NCI-H524 treated with DMSO at 0.1 percent for 48 hours (cell line): ENCODE measurements around the gene NUBP1.
"Not testable (repeated sequence)": the region's sequence is repeated elsewhere in the genome, so short reads cannot be mapped to it uniquely, and the experiment has no call there.

Experiments used
- DNase-seq: peaks from one replicate; lab custom pipeline; 2025; lab: John Stamatoyannopoulos, UW

The NUBP1 gene

DNA sequence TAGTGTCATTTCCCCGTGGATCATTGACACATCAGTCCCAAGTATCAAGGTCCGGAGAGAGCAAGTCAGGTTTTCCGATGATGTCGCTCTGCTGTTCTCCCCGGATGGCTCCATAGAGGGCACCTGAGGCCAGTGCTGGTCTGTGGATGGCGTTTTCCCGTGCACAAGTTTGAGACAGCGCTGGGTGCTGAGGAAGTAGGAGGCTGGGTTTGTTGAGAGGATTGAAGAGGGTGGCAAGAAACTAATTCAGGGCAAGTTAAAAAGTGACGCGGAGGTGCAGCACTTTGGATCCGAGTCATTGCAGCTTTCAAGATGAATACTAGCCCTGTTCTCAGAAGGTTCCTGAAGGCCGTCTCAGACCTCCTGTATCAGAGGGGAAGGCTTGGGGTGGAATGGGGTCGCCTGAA, 7.7 kb downstream of the NUBP1 start:
- DNase-seq: no peak

DNA sequence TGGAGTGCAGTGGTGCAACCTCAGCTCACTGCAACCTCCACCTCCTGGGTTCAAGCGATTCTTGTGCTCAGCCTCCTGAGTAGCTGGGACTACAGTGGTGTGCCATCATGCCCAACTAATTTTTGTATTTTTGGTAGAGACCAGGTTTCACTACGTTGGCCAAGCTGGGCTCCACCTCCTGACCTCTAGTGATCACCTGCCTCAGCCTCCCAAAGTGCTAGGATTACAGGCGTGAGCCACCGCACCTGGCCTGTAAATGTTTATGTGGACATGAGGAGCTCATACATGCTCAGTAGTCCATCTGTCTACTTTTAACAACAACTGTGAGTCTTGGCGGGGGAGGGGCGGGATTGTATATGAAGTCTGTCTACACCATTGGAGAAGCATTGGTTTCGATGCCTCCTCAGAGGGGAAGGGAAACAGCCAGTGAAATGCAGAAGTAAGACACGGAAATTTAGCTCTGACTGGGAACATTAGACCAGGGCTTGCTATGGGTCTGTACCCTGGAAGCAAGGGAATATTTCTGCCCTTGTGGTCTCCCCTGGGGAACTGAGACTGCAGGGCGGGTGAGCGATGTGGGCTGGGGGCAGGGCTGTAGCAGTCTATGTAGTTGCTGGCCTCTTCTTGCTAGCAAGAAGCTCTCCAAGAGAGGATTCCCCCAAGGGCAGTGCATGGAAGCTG, 9.3 kb downstream of the NUBP1 start:
- DNase-seq: no peak

DNA sequence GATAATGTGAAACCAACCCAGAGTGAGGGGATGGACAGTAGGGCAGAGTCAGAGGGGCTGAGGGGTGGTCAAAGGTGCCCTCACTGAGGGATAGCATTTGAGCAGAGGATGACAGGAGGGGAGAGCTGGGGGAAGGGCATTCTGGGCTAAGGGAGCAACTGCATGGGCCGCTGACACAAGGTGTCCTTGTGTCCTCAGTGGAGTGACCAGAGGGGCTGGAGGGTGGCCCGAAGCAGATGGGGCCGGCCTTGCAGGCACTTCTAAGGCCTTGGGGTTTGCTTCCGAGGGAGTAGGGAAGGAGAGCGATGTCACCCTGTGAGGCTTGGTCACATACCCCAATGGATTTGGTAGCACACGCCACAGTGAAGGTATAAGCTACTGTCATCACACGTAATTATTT, 10.0 kb downstream of the NUBP1 start:
- DNase-seq: no peak

DNA sequence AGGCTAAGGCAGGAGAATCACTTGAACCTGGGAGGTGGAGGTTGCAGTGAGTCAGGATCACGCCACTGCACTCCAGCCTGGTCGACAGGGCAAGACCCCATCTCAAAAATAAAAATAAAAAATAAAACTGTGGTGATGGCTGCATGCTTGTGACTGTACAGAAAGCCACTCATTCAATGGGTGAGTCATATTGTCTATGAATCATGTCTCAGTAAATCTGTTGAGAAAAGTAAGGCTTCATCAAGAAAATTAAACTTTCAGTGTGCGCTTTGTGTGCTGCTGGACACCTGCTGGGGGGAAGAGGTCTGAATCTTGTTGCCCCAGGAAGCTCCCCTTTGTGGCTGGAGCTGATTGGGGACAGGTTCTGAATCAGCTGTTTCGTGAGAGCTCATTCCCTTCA, 11.3 kb downstream of the NUBP1 start:
- no peak for DNase-seq

DNA sequence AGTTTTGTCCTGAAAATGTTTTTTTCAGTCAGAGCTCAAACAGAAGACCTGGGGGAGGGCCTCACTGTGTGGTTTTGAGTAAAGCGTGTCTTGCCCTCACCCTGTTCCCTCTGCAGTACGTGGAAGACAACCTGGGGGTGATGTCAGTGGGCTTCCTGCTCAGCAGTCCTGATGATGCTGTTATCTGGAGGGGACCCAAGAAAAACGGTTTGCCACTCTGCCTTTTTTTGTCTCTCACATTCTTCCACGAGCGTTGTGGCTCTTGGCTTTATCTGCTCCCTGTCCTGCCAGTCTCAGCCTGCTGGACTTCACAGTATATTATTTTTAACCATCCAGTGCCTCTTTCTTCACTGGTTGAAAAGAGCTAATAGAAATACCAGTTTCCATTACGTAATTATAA, 12.9 kb downstream of the NUBP1 start:
- DNase-seq: no peak

DNA sequence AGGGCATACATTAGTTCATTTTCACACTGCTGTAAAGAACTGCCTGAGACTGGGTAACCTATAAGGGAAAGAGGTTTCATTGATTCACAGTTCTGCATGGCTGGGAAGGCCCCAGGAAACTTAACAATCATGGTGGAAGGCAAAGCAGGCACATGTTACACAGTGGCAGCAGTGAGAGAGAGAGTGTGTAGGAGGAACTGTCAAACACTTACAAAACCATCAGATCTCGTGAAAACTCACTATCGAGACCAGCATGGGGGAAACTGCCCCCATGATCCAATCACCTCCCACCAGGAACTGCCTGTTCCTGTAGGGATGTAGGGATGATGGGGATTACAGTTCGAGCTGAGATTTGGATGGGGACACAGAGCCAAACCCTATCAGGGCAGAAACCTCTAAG, 17.2 kb downstream of the NUBP1 start:
- no peak for DNase-seq

DNA sequence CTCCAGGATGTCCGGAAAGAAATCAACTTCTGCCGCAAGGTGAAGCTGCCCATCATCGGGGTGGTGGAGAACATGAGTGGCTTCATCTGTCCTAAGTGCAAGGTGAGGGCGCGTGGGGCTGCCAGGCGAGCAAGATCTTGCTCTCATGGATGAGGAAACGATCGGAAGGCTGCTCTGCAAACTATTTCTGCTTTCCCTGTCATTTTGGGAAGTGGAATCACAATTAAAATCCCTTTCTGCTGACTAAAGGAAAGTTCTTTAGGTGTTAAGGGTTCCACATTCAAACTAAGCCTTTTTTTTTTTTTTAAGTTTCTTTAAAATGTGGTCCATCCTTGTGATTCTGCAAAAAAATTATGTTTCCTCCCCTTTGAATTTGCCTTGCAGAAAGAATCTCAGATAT, 17.7 kb downstream of the NUBP1 start:
- DNase-seq: no peak

DNA sequence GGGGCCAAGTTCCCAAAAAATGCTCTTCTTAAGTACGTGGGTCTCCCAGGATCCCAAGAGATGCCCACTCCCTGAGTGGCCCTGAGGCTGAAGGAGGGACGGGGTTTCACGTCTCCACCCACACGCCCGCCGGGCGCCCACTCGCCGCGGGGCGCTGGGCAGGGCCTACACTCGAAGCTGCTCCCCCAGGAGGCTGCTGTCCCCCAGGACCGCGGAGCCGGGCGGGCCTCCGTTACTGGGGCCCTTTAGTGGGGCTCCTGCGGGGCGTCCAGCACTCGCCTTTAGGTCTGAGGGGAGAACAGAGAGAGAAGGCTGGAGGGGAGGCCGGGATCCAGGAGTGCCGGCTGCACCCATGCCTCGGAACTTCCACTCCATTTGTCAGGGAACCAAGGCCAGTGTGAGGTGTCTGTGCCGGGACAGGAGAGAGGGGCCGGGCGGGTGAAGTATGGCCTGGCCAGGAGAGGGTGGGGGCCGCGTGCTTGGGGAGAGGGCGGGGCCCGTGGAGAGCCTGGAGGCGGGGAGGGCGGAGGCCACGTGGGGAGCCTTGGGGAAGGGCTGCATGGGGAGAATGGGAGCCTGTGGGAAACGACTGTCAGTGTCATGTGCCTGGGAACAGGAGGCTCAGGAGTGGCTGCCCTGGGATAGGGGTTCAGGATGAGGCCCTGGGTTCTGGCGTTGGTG, 18.8 kb downstream of the NUBP1 start:
- no peak for DNase-seq

DNA sequence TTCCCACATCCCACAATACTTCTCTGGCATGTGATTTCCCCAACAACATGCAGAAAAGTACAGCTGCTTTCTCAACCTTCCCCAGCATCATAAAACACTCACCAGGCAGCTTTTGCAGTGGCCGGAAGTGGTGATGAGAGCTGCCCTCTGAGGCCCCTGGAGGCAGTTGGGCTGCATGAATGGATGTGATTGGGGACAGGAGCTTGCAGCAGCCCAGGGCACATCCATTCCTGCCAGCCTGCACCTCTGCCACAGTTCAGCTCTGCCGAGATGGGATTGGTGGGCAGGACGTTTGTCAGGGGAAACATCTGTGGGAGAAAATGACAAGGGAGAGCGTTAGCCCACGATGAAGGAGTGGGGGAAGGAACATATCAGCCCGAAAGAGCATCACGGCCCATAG, 19.8 kb downstream of the NUBP1 start:
- DNase-seq: no peak

DNA sequence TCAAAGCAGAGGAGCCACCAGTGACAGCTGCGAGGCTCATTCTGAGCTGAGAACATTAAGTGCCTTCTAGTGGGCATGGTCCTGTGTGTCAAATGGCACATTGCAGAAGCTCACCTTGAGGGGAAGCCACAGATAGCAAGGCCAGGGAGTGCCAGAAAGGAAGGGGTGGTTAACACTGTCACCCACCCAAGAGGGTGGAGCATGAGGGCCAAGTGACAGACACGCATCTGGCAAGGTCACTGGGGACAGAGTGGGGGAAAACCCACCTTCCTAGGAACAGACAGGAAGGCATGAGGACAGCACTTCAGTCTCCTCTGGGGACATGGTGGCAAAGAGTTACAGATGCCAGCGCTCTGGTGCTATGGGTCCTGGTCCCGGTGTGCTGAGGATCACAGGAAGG, 22.1 kb downstream of the NUBP1 start:
- DNase-seq: no peak

DNA sequence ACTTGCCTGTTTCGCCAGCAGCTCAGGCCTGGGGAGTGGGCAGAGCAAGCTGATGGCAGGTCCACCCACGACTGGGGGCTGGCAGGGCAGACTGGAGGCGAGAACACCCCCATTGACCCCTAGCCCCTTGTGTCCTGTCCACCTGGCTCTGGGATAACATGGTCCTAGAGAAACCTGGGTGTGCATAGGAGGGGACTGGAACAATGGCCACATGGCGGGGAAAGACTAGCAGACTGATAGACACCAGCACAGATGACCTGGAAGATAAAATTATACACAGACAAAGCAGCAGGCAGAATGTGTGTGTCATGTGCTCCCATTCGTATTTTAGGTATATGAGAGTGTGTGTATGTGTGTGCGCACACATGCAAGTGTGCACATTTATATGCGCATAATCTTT, 23.5 kb downstream of the NUBP1 start:
- DNase-seq: no peak

DNA sequence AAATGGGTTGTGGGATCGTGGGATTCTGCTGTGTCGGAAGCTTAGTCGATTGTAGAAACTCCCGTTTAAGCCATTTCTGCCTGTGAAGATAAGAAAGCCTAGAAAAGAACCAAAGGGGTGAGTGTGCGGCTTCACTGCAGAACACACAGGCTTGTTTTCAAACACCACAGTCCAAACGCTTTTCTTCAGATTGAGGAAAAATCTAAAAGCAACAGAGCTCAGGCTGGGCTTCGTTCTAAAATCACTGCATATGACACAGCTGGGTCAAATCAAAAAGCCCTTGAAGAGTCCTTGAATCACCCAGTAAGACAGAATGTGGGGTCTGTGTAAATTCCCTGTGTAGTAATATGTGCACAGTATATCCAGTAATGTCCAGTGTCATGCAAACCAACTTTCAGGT, 25.7 kb downstream of the NUBP1 start:
- DNase-seq: no peak

DNA sequence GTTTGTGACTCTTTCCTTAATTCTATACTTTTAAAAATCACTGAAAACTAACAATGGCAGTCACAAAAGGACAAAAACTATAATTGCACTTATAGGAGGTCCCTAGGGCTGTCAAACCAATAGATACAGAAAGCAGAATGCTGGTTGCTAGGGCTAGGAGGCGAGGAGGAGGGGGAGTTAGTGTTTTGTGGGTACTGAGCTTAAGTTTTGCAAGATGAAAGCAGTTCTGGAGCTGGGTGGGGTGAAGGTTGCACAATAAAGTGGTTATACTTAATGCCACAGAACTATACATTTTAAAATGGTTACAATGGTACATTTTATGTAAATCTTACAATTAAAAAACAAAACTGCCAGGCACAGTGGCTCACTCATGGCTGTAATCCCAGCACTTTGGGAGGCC, 27.3 kb downstream of the NUBP1 start:
- no peak for DNase-seq

DNA sequence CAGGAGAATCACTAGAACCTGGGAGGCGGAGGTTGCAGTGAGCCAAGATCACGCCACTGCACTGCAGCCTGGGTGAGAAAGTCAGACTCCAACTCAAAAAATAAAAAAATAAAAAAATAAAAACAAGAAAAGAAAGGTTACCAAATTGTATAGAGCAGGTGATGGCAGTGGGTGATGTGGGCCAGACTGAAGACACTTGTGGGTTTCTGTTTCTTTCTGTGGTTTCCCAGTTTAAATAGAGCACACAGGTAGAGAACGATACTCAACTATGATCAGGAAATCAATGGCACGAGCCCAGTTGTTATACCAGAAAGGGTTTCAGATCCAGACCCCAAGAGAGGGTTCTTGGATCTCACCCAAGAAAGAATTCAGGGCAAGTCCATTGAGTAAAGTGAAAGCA, 32.6 kb downstream of the NUBP1 start:
- DNase-seq: no peak

DNA sequence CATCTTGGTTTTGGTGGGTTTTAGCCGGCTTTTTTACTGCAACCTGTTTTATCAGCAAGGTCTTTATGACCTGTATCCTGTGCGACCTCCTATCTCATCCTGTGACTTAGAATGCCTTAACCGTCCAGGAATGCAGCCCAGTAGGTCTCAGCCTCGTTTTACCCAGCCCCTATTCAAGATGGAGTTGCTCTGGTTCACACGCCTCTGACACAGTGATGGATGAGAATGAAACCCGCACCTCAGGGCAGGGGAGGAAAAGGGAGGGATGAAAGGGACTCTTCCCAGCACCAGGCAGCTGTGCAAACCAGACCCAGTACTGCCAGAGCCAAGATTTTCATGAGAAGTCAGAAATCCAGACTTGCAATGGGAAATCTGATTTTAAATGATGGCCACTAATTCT, 33.3 kb downstream of the NUBP1 start:
- not testable (repeated sequence) for DNase-seq

DNA sequence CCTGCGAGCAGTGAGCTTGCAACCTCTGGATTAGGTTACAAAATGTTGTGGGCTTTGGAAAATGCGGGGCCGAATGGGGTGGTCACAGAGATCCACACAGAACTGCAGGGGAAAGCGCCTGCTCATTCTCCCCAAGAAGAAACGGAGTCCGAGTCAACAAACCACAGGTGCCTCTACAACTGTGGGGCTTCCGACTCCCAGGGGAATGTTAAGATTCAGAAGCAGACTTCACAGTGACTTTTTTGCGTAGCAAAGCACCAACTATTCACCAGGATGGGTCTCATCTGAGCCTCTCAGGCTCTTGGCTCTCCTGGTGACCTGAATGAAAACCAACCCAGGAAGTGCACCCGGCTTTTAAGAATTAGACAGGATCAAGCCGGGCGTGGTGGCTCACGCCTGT, 33.7 kb downstream of the NUBP1 start:
- DNase-seq: no peak

DNA sequence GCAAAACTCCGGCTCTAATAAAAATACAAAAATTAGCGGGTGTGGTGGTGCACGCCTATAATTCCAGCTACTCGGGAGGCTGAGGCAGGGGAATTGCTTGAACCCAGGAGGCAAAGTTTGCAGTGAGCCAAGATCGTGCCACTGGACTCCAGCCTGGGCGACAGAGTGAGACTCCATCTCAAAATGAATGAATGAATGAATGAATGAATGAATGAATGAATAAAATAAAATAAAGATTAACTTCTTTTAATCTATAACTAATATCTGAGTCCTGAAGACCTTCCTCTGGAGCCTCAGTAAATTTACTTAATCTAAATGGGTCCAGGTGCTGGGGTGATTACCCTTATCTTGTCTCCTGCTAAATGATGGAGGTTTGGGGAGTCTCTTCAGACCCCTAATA, 36.3 kb downstream of the NUBP1 start:
- DNase-seq: not testable (repeated sequence)

DNA sequence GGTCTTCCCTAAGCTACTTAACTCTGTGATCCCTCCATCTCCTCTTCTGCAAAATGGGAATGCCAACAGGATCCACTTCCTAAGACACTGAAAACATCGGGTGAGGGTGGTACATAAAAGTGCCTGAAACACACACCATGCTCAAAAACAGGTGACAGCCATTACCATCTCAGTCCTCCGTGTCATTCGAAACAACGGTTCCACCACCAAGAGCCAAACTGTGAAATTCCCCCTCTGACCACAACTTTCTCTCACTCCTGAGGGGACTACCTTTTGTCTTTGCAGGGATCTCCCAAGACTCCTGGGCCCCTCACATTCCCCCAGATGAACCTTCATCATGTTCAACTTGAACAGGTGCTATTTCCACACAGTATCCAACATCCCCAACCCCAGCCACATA, 37.0 kb downstream of the NUBP1 start:
- DNase-seq: no peak

DNA sequence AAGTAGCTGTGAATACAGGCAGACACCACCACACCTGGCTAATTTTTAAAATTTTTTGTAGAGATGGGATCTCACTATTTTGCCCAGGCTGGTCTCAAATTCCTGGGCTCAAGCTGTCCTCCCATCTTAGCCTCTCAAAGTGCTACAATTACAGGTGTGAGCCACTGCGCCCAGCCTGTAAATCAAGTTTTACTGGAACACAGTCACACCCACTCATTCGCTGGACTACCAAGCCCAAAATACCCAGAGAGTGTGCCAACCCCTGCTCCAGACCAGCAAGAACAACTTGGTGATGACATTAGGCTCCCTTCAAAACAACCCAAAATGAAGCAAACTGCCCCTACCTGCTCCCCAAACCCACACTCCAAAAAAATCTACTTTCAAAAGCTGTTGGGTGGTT, 39.0 kb downstream of the NUBP1 start:
- no peak for DNase-seq

DNA sequence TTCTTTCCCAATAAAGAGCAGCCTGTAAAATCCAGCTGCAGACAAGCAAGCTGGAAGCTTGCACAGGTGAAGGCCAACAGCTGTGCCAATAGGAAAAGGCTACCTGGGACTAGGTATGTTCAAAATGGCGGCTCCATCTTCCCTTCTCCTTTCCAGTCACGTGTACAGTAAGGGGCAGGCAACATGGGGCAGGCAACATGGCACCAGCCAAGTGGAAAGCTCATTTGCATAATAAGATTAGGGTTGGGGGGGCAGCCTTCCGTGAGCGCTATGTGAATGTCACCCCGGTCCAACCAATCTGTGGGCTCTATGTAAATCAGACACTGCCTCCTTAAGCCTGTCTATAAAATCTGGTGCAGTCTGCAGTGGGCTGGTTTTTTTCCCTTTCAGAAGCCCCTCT, 43.7 kb downstream of the NUBP1 start:
- peak; percentile 86 for DNase-seq

DNA sequence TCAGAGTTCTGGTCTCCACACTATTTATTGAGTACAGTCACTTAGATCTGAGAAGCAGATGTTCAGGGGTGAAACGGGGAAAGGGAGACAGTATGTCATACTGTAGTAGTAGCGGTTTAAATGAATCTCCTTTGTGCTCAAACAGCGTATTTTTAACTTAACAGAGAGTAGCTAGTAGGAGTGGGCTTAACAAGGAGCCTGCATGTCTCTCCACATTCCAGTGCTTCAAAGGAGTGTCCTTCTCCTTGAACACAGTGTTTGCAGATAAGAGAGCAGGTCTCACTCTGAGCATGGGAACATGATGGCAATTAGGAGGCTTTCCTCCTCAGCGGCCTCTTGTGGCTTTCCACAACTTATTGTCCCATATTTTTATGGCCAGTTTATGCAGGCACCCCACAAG, 45.0 kb downstream of the NUBP1 start:
- not testable (repeated sequence) for DNase-seq

DNA sequence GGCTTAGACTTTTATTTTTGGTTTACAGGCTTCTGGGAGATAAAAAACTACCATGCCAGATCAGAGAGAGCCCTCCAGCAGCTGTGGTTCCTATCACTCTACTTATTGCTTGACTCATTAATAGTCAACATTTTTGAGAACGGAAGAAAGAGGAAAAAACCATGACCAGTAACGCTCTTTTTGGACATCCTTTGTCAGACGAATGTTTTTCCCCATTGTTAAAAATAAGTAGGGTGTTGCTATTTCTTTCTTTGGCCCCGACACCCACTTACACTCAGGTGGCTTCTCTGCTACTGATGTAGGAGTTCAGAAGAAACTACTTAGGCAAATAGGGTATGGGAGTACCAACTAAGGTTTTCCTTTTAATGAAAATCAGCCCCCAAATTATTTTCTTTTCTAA, 47.4 kb downstream of the NUBP1 start:
- DNase-seq: no peak

DNA sequence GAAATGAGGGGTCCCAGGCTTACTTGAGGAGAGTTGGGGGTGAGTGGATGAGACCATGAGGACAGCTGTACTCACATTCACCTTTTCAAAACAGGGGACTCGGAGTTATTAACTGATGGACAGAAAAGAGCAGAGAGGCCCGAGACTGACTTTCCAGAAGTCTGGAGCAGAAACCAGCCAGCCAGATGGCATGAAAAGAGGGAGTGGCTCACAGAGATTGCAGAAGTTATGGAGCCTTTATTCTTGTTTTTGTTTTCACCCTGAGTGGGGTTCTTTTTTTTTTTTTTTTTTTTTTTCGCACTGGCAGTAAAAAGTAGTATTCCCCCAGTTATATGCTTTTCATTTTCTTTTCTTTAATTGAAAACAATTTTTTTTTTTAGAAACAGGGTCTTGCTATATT, 56.1 kb downstream of the NUBP1 start:
- DNase-seq: no peak

DNA sequence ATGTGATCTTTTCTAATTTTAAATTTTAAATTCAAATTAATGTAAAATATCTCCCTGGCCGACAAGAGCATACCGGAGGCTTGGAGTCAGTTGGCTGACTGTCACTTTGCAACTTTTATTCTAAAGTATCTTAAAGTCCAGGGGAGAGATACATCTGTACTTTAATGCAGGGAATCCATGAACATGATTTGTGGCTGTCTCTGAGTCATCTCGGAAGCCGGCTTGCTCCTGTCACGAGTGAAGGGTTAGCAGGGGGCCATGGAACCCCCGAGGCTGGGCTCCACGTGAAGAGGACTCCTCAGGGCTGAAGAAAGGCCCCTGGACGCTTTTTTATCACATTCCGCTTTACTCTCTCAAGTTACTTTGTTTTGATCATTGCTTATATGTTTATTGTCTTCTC, 61.7 kb downstream of the NUBP1 start:
- DNase-seq: no peak
